OCI-LY3 (cell line): ENCODE results near the gene BACE2.

ENCODE experiments used
- H2AFZ ChIP-seq: fragments of 200-600, 300-600 bp; shearing (Covaris generic); 2 replicates; pipeline ENCODE4 v1.6.0; 2014; ENCODE audit warnings: antibody characterized with exemption, low read depth, low read length
- H3K27ac ChIP-seq: fragments of 200-600, 300-600 bp; sonication (generic); 2 replicates; pipeline ENCODE4 v1.5.1; 2014; ENCODE audit warnings: mild to moderate bottlenecking, low read length, moderate library complexity, mixed read lengths
- H3K27me3 ChIP-seq: fragments of 200-600, 300-600 bp; sonication (generic); 2 replicates; pipeline ENCODE4 v1.6.1; 2014; ENCODE audit warnings: low read depth, low read length, mixed read lengths
- H3K36me3 ChIP-seq: fragments of 200-600, 300-600 bp; sonication (generic); replicated peaks from 2 replicates; pipeline ENCODE3; 2014; ENCODE audit warnings: low read depth, low read length, mixed read lengths
- H3K4me1 ChIP-seq: fragments of 300-600, 200-600 bp; sonication (generic); 2 replicates; pipeline ENCODE4 v1.6.1; 2014; ENCODE audit warnings: low read length, mixed read lengths
- H3K4me2 ChIP-seq: fragments of 200-600, 300-600 bp; sonication (generic); 2 replicates; pipeline ENCODE4 v1.6.1; 2014; ENCODE audit warnings: low read length, mixed read lengths
- H3K4me3 ChIP-seq: fragments of 300-600, 200-600 bp; sonication (generic); 2 replicates; pipeline ENCODE4 v1.5.1; 2014; ENCODE audit warnings: antibody characterized with exemption, mild to moderate bottlenecking, low read length, moderate library complexity
- H3K79me2 ChIP-seq: fragments of 300-600, 200-600 bp; shearing (Covaris generic); 2 replicates; pipeline ENCODE4 v1.6.1; 2014; ENCODE audit warnings: mild to moderate bottlenecking, low read length, mixed read lengths
- H3K9ac ChIP-seq: fragments of 300-600, 200-600 bp; shearing (Covaris generic); 2 replicates; pipeline ENCODE4 v1.6.0; 2014; ENCODE audit warnings: mild to moderate bottlenecking, low read length, moderate library complexity
- H3K9me3 ChIP-seq: fragments of 200-600, 300-600 bp; shearing (Covaris generic); 2 replicates; pipeline ENCODE4 v1.6.1; 2014; ENCODE audit warnings: low read length, mixed read lengths; ENCODE audit not compliant: insufficient read depth
- H4K20me1 ChIP-seq: fragments of 200-600, 300-600 bp; sonication (generic); 2 replicates; pipeline ENCODE4 v1.6.1; 2016; ENCODE audit warnings: low read length, mixed read lengths; ENCODE audit not compliant: insufficient read depth
- CTCF ChIP-seq: fragments of 200-600, 300-600 bp; sonication (generic); IDR thresholded peaks from 2 replicates; pipeline ENCODE4 v1.5.1; 2014; ENCODE audit warnings: antibody characterized with exemption, low read length, low read depth
- EZH2phosphoT487 ChIP-seq: fragments of 200-600 bp; shearing (Covaris generic); IDR thresholded peaks from 2 replicates; pipeline ENCODE4 v1.6.1; 2018; ENCODE audit warnings: antibody characterized with exemption, mixed run types, low read depth

The BACE2 gene

GRCh38 chr21:41282412-41282811, 114.5 kb downstream of the BACE2 start:
- Histone ChIP-seq H4K20me1 (no peaks in the 10 kb centered on the region), H3K4me2 (no peak overlapping the region), H3K36me3 (no peaks in the 10 kb centered on the region), H3K4me1 (no peaks in the 10 kb centered on the region), H3K4me3 (no peak overlapping the region), H3K9ac (no peak overlapping the region), H3K9me3 (no peaks in the 10 kb centered on the region), H3K27me3 (peaks cover 26% of the 10 kb centered on the region; the same call in 1 of the 2 replicates), H3K79me2 (no peaks in the 10 kb centered on the region), H3K27ac (no peak overlapping the region), H2AFZ (no peak overlapping the region)
- TF ChIP-seq EZH2phosphoT487 (no peak), CTCF (no peak)

- no peaks in the 10 kb centered on the region for H3K9me3 ChIP-seq
- no peak overlapping the region for H2AFZ ChIP-seq
- H3K27me3 ChIP-seq = peaks cover 26% of the 10 kb centered on the region; the same call in 1 of the 2 replicates
- H3K4me1 ChIP-seq = no peaks in the 10 kb centered on the region
- H3K36me3 ChIP-seq = no peaks in the 10 kb centered on the region
- H3K27ac ChIP-seq = no peak overlapping the region
- H4K20me1 ChIP-seq = no peaks in the 10 kb centered on the region
- no peak overlapping the region for H3K4me2 ChIP-seq
- H3K4me3 ChIP-seq = no peak overlapping the region
- no peak overlapping the region for H3K9ac ChIP-seq
- TF ChIP-seq CTCF (peak; percentile 70), EZH2phosphoT487 (no peak)
- H3K79me2 ChIP-seq = no peaks in the 10 kb centered on the region
These were observed 115.4 kb downstream of the BACE2 start for GRCh38 chr21:41283211-41283818.

- Histone ChIP-seq H3K27me3 (peaks cover 11% of the 10 kb centered on the region; the same call in 1 of the 2 replicates), H2AFZ (no peak overlapping the region), H4K20me1 (no peaks in the 10 kb centered on the region), H3K27ac (no peak overlapping the region), H3K4me3 (no peak overlapping the region), H3K79me2 (no peaks in the 10 kb centered on the region), H3K4me2 (no peak overlapping the region), H3K9ac (no peak overlapping the region), H3K4me1 (no peaks in the 10 kb centered on the region), H3K36me3 (no peaks in the 10 kb centered on the region), H3K9me3 (no peaks in the 10 kb centered on the region)
- TF ChIP-seq EZH2phosphoT487 (no peak), CTCF (no peak)
These were observed 121.5 kb downstream of the BACE2 start for GRCh38 chr21:41289431-41289830.

DNA sequence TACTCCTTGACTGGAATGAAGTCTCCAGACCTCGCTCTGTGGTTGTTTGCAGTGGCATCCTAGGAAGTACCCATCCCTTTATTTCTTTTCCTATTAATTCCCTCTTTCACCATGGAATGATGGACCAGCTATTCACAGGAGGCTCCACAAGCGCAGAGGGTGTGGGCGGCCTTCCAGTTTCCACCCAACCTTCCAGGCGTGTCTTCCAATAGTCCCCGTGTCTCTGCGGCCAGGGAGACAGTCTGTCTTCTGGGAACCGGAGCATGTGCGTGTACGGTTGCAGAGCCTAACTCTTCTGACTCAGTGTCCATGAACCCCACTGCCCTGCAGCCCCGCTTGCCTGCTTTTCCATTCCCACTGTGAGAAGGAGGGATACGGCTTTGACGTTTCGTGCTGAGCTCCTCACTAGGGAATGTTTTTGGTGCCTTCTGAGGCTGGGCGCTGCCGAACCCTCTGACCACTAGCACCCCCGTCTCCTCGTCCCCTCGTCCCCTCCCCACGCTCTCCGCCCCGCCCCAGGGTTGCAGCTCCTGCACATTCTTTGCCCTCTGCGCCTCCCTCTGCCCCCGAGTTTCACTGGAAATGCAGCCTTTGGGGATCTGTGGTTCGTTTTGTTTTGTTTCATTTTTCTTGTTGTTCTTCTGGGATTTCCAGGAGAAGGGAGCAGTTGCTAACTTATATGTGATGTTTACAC, 122.3 kb downstream of the BACE2 start:
- no peaks in the 10 kb centered on the region for H3K79me2 ChIP-seq
- no peaks in the 10 kb centered on the region for H3K4me1 ChIP-seq
- H4K20me1 ChIP-seq = no peaks in the 10 kb centered on the region
- no peaks in the 10 kb centered on the region for H3K36me3 ChIP-seq
- H3K27me3 ChIP-seq = peaks cover 11% of the 10 kb centered on the region; the same call in 1 of the 2 replicates
- H3K4me3 ChIP-seq = no peak overlapping the region
- TF ChIP-seq CTCF (no peak), EZH2phosphoT487 (no peak)
- H3K9me3 ChIP-seq = no peaks in the 10 kb centered on the region
- H3K27ac ChIP-seq = no peak overlapping the region
- no peak overlapping the region for H2AFZ ChIP-seq
- H3K4me2 ChIP-seq = no peak overlapping the region
- no peak overlapping the region for H3K9ac ChIP-seq
